ENCODE results near the gene VDR.

The VDR gene

DNA sequence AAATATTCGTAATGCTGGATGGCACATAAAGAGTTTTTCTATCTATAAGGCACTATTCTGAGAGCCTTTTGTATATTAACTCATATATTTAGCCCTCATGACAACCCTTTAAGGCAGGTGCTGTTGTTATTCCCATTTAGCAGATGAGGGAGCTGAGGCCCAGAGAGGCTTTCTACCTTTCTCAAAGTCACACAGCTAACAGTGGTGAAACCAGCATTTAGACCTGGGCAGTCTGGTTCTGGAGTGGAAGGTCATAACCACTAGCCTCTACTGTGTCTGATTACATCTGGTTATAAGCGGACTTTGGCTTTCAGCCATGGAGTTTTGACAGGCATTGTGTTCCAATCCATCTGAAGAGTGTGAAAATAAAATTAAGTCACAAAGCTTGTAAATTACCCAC lies 43.9 kb downstream of the VDR start:
- TF ChIP-seq, protein P1, sequence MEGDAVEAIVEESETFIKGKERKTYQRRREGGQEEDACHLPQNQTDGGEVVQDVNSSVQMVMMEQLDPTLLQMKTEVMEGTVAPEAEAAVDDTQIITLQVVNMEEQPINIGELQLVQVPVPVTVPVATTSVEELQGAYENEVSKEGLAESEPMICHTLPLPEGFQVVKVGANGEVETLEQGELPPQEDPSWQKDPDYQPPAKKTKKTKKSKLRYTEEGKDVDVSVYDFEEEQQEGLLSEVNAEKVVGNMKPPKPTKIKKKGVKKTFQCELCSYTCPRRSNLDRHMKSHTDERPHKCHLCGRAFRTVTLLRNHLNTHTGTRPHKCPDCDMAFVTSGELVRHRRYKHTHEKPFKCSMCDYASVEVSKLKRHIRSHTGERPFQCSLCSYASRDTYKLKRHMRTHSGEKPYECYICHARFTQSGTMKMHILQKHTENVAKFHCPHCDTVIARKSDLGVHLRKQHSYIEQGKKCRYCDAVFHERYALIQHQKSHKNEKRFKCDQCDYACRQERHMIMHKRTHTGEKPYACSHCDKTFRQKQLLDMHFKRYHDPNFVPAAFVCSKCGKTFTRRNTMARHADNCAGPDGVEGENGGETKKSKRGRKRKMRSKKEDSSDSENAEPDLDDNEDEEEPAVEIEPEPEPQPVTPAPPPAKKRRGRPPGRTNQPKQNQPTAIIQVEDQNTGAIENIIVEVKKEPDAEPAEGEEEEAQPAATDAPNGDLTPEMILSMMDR (IDR thresholded peaks at IDR 0.05; ENCODE audit: insufficient read depth, low read depth, low read length, missing control alignments): no peak
- DNase-seq (ENCODE audit: low read depth): no peak
- no peak overlapping the region for H3K4me3 ChIP-seq (ENCODE audit: low read depth, low read length)

- no peak overlapping the region for H3K4me3 ChIP-seq (ENCODE audit: low read depth, low read length)
- TF ChIP-seq, protein P1 (IDR thresholded peaks at IDR 0.05; ENCODE audit: insufficient read depth, low read depth, low read length, missing control alignments): no peak
- no peak for DNase-seq (ENCODE audit: low read depth)
Observed at GRCh38 chr12:47860279-47860841, 44.4 kb downstream of the VDR start.

DNA sequence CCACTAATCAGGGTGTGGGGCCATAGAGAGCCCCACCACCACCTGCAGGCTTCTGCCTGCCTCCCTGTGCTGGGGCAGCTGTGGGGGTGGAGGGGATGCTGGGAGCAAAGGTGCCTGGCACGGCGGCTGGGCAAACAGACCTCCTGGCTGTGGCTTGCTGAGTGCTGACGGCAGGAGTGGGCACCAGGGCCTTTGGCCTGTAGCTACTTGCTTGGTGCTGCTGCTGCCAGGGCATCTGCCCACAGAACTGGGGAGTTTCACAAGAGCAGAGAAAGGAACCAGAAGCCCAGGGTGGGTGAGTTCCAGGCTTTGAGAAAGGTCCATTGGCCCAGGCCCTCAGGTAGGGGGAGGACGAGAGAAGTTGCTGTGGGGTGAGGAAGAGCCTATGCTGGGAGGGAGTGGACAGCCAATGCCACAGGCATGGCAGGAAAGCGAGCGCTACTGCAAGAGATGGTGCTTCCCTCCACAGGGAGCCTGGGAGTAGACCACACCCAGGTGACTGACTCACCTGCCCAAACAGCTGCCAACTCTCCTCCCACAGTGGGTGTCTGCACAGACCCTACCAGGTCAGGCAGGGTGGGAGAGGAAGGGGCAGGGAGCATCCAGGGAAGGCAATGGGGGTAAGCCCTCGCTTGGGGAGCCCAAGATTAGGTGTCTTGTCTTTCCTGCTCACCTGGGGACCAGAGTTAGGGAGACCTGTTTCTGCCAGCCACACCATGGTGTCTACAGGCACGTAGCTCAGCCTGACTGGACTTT lies 46.1 kb downstream of the VDR start:
- H3K4me3 ChIP-seq (ENCODE audit: low read depth, low read length): no peak overlapping the region
- TF ChIP-seq, protein P1 (IDR thresholded peaks at IDR 0.05; ENCODE audit: insufficient read depth, low read depth, low read length, missing control alignments): no peak
- no peak for DNase-seq (ENCODE audit: low read depth)

- TF ChIP-seq, protein P1 (IDR thresholded peaks at IDR 0.05; ENCODE audit: insufficient read depth, low read depth, low read length, missing control alignments): no peak
- no peak for DNase-seq (ENCODE audit: low read depth)
- no peak overlapping the region for H3K4me3 ChIP-seq (ENCODE audit: low read depth, low read length)
Observed at GRCh38 chr12:47856721-47857575, 47.8 kb downstream of the VDR start.

GRCh38 chr12:47856094-47856493 lies 48.7 kb downstream of the VDR start:
- TF ChIP-seq, protein P1 (IDR thresholded peaks at IDR 0.05; ENCODE audit: insufficient read depth, low read depth, low read length, missing control alignments): no peak
- no peak overlapping the region for H3K4me3 ChIP-seq (ENCODE audit: low read depth, low read length)
- DNase-seq (ENCODE audit: low read depth): no peak

DNA sequence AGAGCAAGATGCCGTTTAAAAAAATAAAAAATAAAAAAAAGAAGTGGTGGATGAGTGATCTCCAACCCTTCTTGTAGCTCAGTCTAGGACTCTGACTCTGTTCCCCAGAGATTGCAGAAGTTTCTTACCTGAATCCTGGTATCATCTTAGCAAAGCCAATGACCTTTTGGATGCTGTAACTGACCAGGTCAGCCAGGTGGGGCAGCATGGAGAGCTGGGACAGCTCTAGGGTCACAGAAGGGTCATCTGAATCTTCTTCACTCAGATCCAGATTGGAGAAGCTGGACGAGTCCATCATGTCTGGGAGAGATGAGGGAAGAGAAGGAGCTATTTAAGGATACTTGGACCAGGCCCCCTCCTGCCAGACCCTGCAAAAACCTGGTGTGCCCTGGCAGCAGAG lies 49.3 kb downstream of the VDR start:
- no peak for DNase-seq (ENCODE audit: low read depth)
- TF ChIP-seq, protein P1 (IDR thresholded peaks at IDR 0.05; ENCODE audit: insufficient read depth, low read depth, low read length, missing control alignments): no peak
- H3K4me3 ChIP-seq (ENCODE audit: low read depth, low read length): no peak overlapping the region

Measured in GM12865 (cell line).